Osteoblast (primary cell): ENCODE data around the gene CSDE1. TPM values are rescaled to one million over a fixed set of nuclear protein-coding genes. Genes with fewer than 3 reads are reported as not detected.

ENCODE experiments used
- DNase-seq: peaks from one replicate; pipeline ENCODE4 v3.0.0; 2011; ENCODE audit warnings: low spot score, mixed read lengths; ENCODE audit not compliant: insufficient read length; ENCODE audit errors: missing footprints
- H2AFZ ChIP-seq: 2 replicates; pipeline ENCODE4 v1.6.0; 2011; ENCODE audit warnings: mild to moderate bottlenecking, low read length
- H3K27ac ChIP-seq: 2 replicates; pipeline ENCODE4 v1.5.1; 2011; ENCODE audit warnings: mild to moderate bottlenecking, low read depth, low read length, moderate library complexity
- H3K27me3 ChIP-seq: 2 replicates; pipeline ENCODE4 v1.6.0; 2012; ENCODE audit warnings: mild to moderate bottlenecking, control low read depth, inconsistent platforms, low read length, moderate library complexity; ENCODE audit not compliant: insufficient read depth
- H3K36me3 ChIP-seq: 2 replicates; pipeline ENCODE4 v1.5.1; 2011; ENCODE audit warnings: mild to moderate bottlenecking, low read length, control low read depth, moderate library complexity; ENCODE audit not compliant: insufficient read depth
- H3K4me1 ChIP-seq: 2 replicates; pipeline ENCODE4 v1.5.1; 2011; ENCODE audit warnings: mild to moderate bottlenecking, low read length, control low read depth, moderate library complexity; ENCODE audit not compliant: insufficient read depth
- H3K4me2 ChIP-seq: 2 replicates; pipeline ENCODE4 v1.6.0; 2011; ENCODE audit warnings: mild to moderate bottlenecking, low read length; ENCODE audit not compliant: insufficient read depth
- H3K4me3 ChIP-seq: fragments of 200-600 bp; sonication (generic); 3 replicates; pipeline ENCODE4 v1.5.1; 2012; ENCODE audit warnings: mild to moderate bottlenecking, low read length, inconsistent platforms; ENCODE audit not compliant: insufficient read depth
- H3K79me2 ChIP-seq: 2 replicates; pipeline ENCODE4 v1.6.0; 2012; ENCODE audit warnings: mild to moderate bottlenecking, low read length, control low read depth, inconsistent platforms; ENCODE audit not compliant: insufficient read depth
- H3K9me3 ChIP-seq: 2 replicates; pipeline ENCODE4 v1.5.1; 2011; ENCODE audit warnings: low read depth, low read length, control low read depth
- H4K20me1 ChIP-seq: 2 replicates; pipeline ENCODE4 v1.6.0; 2012; ENCODE audit warnings: mild to moderate bottlenecking, low read length, control low read depth; ENCODE audit not compliant: insufficient read depth
- total RNA-seq: library from RNA; depleted of rRNA; stranded (reverse); fragments of >200 nt; gene quantifications from 2 replicates; pipeline ENCODE4 v1.2.3, GENCODE V29; 2012
- TF ChIP-seq, protein P1 (sequence below): IDR thresholded peaks from 2 replicates; pipeline ENCODE4 v1.5.1; 2011; ENCODE audit warnings: mild to moderate bottlenecking, low read depth, low read length, moderate library complexity; ENCODE audit errors: extremely low read depth

CSDE1 gene
- total RNA-seq, 1 donor: 599 TPM

DNA sequence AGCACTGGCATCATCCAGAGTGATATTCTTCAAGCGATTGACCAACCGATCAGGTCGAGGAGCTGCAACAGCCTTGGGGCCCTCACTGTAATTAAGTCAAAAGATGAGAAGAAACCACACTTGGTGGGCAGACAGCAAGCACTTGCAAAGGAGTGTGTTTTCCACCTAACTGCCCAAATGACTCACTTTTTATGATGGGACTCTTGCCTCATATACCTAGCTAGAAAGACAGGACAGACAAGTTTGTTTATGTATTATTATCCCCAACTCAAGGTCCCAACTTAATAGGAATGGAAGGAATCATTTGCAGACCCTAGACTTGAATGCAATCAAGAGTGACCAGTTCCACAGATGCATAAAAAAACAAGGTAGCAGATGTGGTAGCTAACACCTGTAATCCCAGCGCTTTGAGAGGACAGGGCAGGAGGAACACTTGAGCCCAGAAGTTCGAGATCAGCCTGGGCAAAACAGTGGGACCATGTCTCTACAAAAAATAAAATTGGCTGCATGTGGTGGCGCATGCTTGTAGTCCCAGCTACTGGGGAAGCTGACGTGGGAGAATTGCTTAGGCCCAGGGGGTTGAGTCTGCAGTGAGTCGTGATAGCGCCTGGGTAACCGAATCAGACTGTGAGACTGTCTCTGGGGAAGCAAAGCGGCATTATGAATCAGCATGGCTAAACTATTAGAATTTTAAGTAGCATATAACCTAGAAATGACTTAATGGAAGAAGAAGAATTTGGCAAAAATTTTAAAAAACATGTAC, 38.9 kb downstream of the CSDE1 start:
- H3K79me2 ChIP-seq: peaks cover 29% of the 10 kb centered on the region
- H4K20me1 ChIP-seq: peaks cover 4% of the 10 kb centered on the region
- H2AFZ ChIP-seq: no peak overlapping the region
- no peaks in the 10 kb centered on the region for H3K9me3 ChIP-seq
- H3K27ac ChIP-seq: peak overlapping the region; percentile 91
- peak overlapping the region; percentile 7 for H3K4me2 ChIP-seq
- no peak overlapping the region for H3K4me3 ChIP-seq
- TF ChIP-seq, protein P1, sequence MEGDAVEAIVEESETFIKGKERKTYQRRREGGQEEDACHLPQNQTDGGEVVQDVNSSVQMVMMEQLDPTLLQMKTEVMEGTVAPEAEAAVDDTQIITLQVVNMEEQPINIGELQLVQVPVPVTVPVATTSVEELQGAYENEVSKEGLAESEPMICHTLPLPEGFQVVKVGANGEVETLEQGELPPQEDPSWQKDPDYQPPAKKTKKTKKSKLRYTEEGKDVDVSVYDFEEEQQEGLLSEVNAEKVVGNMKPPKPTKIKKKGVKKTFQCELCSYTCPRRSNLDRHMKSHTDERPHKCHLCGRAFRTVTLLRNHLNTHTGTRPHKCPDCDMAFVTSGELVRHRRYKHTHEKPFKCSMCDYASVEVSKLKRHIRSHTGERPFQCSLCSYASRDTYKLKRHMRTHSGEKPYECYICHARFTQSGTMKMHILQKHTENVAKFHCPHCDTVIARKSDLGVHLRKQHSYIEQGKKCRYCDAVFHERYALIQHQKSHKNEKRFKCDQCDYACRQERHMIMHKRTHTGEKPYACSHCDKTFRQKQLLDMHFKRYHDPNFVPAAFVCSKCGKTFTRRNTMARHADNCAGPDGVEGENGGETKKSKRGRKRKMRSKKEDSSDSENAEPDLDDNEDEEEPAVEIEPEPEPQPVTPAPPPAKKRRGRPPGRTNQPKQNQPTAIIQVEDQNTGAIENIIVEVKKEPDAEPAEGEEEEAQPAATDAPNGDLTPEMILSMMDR: no peak
- no peaks in the 10 kb centered on the region for H3K27me3 ChIP-seq
- H3K36me3 ChIP-seq: peaks cover 75% of the 10 kb centered on the region
- peaks cover 32% of the 10 kb centered on the region for H3K4me1 ChIP-seq
- peak; percentile 62 for DNase-seq

DNA sequence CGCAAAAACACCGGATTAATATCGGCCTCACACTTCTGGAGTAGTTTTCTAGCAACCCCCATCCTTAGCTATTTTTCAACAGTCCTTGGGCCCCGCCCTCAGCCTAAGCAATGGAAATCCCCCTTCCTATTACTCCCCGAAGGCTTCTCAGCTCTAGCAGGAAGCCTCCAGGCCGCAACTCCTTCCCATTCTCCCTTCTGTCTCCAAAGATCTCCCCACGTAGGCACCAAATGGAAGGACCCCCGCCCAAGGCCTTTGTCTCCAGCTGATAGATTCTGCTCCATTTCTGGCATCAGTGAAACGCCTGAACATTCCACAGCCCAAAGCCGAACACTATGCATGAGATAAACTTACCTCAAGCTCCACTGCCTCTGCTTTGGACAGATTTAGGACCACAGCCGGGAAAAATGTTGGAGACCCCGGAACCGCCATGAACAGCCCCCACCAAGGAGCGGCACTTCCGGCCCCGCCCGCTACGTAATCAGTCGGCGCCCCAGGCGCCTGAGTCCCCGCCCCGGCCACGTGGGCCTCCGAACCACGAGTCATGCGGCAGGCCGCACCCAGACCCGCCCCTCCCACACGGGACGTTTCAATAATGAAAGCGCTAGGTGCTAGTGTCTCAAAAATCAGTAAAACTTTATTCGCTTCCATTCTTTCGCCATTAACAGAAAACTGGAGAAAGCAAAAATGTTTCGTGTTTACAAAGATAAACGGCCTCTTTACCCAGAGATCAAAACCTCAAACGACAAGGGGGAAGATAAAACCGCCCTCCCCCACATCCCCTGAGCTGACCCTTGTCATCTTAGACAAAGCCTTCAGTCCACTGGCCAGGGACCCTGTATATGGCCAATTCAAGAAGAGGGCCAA, 41.2 kb downstream of the CSDE1 start, which contains the start of gene NRAS:
Gene NRAS, minus strand, starts transcription at position 468 of the 867 bp plus-strand sequence. CDS start 611 bp downstream, outside the sequence.
- Histone ChIP-seq H3K4me3 (peak within 1 kb of the TSS; percentile 91), H4K20me1 (peaks cover 4% of the 10 kb centered on the region), H3K27me3 (no peaks in the 10 kb centered on the region), H3K79me2 (peaks cover 49% of the 10 kb centered on the region), H3K27ac (peak within 1 kb of the TSS; percentile 98), H3K4me1 (peaks cover 32% of the 10 kb centered on the region), H2AFZ (peak within 1 kb of the TSS; percentile 69), H3K4me2 (peak within 1 kb of the TSS; percentile 98), H3K9me3 (no peaks in the 10 kb centered on the region), H3K36me3 (peaks cover 74% of the 10 kb centered on the region)
- TF ChIP-seq, protein P1: no peak
- peak; percentile 94 for DNase-seq

DNA sequence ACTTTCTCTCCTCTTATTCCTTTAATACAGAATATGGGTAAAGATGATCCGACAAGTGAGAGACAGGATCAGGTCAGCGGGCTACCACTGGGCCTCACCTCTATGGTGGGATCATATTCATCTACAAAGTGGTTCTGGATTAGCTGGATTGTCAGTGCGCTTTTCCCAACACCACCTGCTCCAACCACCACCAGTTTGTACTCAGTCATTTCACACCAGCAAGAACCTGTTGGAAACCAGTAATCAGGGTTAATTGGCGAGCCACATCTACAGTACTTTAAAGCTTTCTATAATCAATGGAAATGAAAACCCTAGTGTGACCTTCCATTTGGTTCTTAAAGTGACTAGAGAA, 41.9 kb downstream of the CSDE1 start:
- Histone ChIP-seq H3K9me3 (no peaks in the 10 kb centered on the region), H2AFZ (peak overlapping the region; percentile 69), H3K4me3 (peak overlapping the region; percentile 91), H4K20me1 (peaks cover 4% of the 10 kb centered on the region), H3K79me2 (peaks cover 50% of the 10 kb centered on the region), H3K27ac (peak overlapping the region; percentile 98), H3K4me2 (peak overlapping the region; percentile 98), H3K36me3 (peaks cover 72% of the 10 kb centered on the region), H3K27me3 (no peaks in the 10 kb centered on the region), H3K4me1 (peaks cover 32% of the 10 kb centered on the region)
- TF ChIP-seq, protein P1: no peak
- DNase-seq: no peak

DNA sequence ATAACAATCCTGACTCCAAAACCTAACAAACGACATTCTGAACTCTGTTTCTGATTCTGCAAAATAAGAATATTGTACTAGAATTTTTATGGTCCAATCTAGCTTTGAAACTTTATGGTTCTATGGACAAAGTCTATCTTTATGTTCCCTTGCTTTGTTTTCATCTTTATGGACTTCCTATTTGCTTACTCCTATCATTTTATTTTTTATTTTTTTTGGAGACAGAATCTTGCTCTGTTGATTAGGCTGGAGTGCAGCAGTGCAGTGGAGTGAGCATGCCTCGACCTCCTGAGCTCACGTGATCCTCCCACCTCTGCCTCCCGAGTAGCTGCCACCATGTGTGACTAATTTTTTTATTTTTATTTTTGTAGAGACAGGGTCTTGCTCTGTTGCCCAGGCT, 44.8 kb downstream of the CSDE1 start:
- TF ChIP-seq, protein P1: no peak
- peaks cover 11% of the 10 kb centered on the region for H3K4me1 ChIP-seq
- H3K27me3 ChIP-seq: no peaks in the 10 kb centered on the region
- H3K79me2 ChIP-seq: peaks cover 47% of the 10 kb centered on the region
- H3K4me2 ChIP-seq: no peak overlapping the region
- no peaks in the 10 kb centered on the region for H4K20me1 ChIP-seq
- no peak overlapping the region for H3K4me3 ChIP-seq
- no peaks in the 10 kb centered on the region for H3K9me3 ChIP-seq
- no peak for DNase-seq
- H3K27ac ChIP-seq: no peak overlapping the region
- H3K36me3 ChIP-seq: peaks cover 68% of the 10 kb centered on the region
- H2AFZ ChIP-seq: no peak overlapping the region
